GM23338 (cell line): ENCODE measurements around the gene LCP2. TPM values are rescaled to one million over a fixed set of nuclear protein-coding genes. Genes with fewer than 3 reads are reported as not detected.

ENCODE experiments used
- ATAC-seq: fragments of 200-7000 bp; cut with Tn5 transposase; 3 replicates; pipeline ENCODE4 v1.9.1; 2020
- DNase-seq: peaks from one replicate; pipeline ENCODE4 v3.0.0-alpha.2; 2015; ENCODE audit warnings: low spot score
- H2AFZ ChIP-seq: fragments of 200-600 bp; sonication (generic); 2 replicates; pipeline ENCODE4 v1.8.0; 2016; ENCODE audit warnings: antibody characterized with exemption, mild to moderate bottlenecking, moderate library complexity
- H3F3A ChIP-seq: fragments of 200-600 bp; sonication (generic); replicated peaks from 2 replicates; pipeline ENCODE4 v1.8.0; 2017; ENCODE audit warnings: antibody characterized with exemption, mixed run types, low read depth
- H3K27ac ChIP-seq: fragments of 200-600 bp; sonication (generic); 2 replicates; pipeline ENCODE4 v1.6.1; 2016; ENCODE audit warnings: low read depth
- H3K27me3 ChIP-seq: fragments of 200-600 bp; sonication (generic); 2 replicates; pipeline ENCODE4 v1.8.0; 2016; ENCODE audit warnings: mild to moderate bottlenecking, mixed run types, moderate library complexity; ENCODE audit not compliant: insufficient read depth
- H3K36me3 ChIP-seq: fragments of 200-600 bp; sonication (generic); 2 replicates; pipeline ENCODE4 v1.8.0; 2016; ENCODE audit warnings: mild to moderate bottlenecking; ENCODE audit not compliant: insufficient read depth
- H3K4me1 ChIP-seq: fragments of 200-600 bp; sonication (generic); 2 replicates; pipeline ENCODE4 v1.8.0; 2016; ENCODE audit warnings: mild to moderate bottlenecking, moderate library complexity; ENCODE audit not compliant: insufficient read depth
- H3K4me2 ChIP-seq: fragments of 200-600 bp; sonication (generic); 2 replicates; pipeline ENCODE4 v1.7.1; 2017; ENCODE audit warnings: mixed run types
- H3K4me3 ChIP-seq: fragments of 200-600 bp; sonication (generic); 2 replicates; pipeline ENCODE4 v1.6.1; 2016; ENCODE audit warnings: mixed run types
- H3K79me2 ChIP-seq: fragments of 200-600 bp; sonication (generic); replicated peaks from 2 replicates; pipeline ENCODE4 v1.8.0; 2017; ENCODE audit warnings: mild to moderate bottlenecking; ENCODE audit not compliant: insufficient read depth
- H3K9me2 ChIP-seq: fragments of 200-600 bp; sonication (generic); 2 replicates; pipeline ENCODE4 v1.8.0; 2017; ENCODE audit not compliant: insufficient read depth
- H4K20me1 ChIP-seq: fragments of 200-600 bp; sonication (generic); replicated peaks from 2 replicates; pipeline ENCODE4 v1.8.0; 2017; ENCODE audit warnings: mild to moderate bottlenecking; ENCODE audit not compliant: insufficient read depth
- H3K27ac Mint-ChIP-seq: 2 replicates; pipeline ENCODE4 v1.8.0; 2020; ENCODE audit warnings: inconsistent platforms, mild to moderate bottlenecking, moderate library complexity, mixed read lengths
- H3K27me3 Mint-ChIP-seq: 3 replicates; pipeline ENCODE4 v1.8.0; 2022; ENCODE audit warnings: low read depth, mild to moderate bottlenecking, moderate library complexity, mixed read lengths, inconsistent platforms; ENCODE audit not compliant: insufficient read depth, poor library complexity
- H3K36me3 Mint-ChIP-seq: 3 replicates; pipeline ENCODE4 v1.8.0; 2021; ENCODE audit warnings: low read depth, mild to moderate bottlenecking, inconsistent platforms, moderate library complexity, mixed read lengths
- H3K4me1 Mint-ChIP-seq: 3 replicates; pipeline ENCODE4 v1.8.0; 2020; ENCODE audit warnings: mild to moderate bottlenecking, inconsistent platforms, mixed read lengths
- H3K4me3 Mint-ChIP-seq: 3 replicates; pipeline ENCODE4 v1.8.0; 2021; ENCODE audit warnings: moderate library complexity, mild to moderate bottlenecking, inconsistent platforms, mixed read lengths
- H3K9me3 Mint-ChIP-seq: 3 replicates; pipeline ENCODE4 v1.8.0; 2020; ENCODE audit warnings: moderate library complexity, mild to moderate bottlenecking, inconsistent platforms, mixed read lengths
- CREB1 ChIP-seq: fragments of 250-450 bp; sonication (Bioruptor Pico); IDR thresholded peaks from 2 replicates; pipeline ENCODE4 v1.5.0; 2020; ENCODE audit warnings: low read depth, mild to moderate bottlenecking, moderate library complexity
- EZH2 ChIP-seq: fragments of 200-600 bp; sonication (generic); IDR thresholded peaks from one replicate; pipeline ENCODE4 v1.8.0; 2017; ENCODE audit warnings: antibody characterized with exemption, mild to moderate bottlenecking, low read depth; ENCODE audit not compliant: unreplicated experiment
- EZH2phosphoT487 ChIP-seq: fragments of 200-600 bp; sonication (generic); IDR thresholded peaks from one replicate; pipeline ENCODE4 v1.8.1; 2018; ENCODE audit warnings: antibody characterized with exemption; ENCODE audit not compliant: unreplicated experiment
- JUNB ChIP-seq: IDR thresholded peaks from one replicate; pipeline ENCODE4 v1.6.1; 2016; ENCODE audit warnings: antibody characterized with exemption; ENCODE audit not compliant: unreplicated experiment
- NANOG ChIP-seq: IDR thresholded peaks from 2 replicates; pipeline ENCODE4 v1.6.1; 2016; ENCODE audit warnings: antibody characterized with exemption, borderline replicate concordance
- STAT1 ChIP-seq: IDR thresholded peaks from one replicate; pipeline ENCODE4 v1.6.1; 2016; ENCODE audit warnings: antibody characterized with exemption; ENCODE audit not compliant: unreplicated experiment
- ZNF331 ChIP-seq: fragments of 250-450 bp; sonication (Bioruptor Pico); IDR thresholded peaks from 2 replicates; pipeline ENCODE4 v1.5.0; 2020; ENCODE audit warnings: low read depth, mild to moderate bottlenecking, moderate library complexity
- polyA plus RNA-seq: library from polyadenylated mRNA; unstranded; fragments of >200 nt; fragmentation: Nextera tagmentation; extraction: Ambion mirVana; gene quantifications from 2 replicates; pipeline ENCODE4 v1.2.1, GENCODE V29; 2016
- total RNA-seq: library from RNA; depleted of rRNA; stranded (reverse); fragments of >200 nt; shearing (Covaris generic); gene quantifications from 2 replicates; pipeline ENCODE4 v1.2.3, GENCODE V29; 2014
- TF ChIP-seq, protein P1 (sequence below), 2 experiments: fragments of 200-600 bp in 1 of 2; sonication (generic) in 1 of 2; conservative IDR thresholded peaks; 2 replicates each; pipeline versions ENCODE4 v1.5.1 to v1.6.1; 2016 to 2017; ENCODE audit warnings: antibody characterized with exemption in 2 of 2, low read depth in 2 of 2, mild to moderate bottlenecking in 2 of 2, moderate library complexity in 1 of 2
- TF ChIP-seq, protein P2 (sequence below): IDR thresholded peaks from 2 replicates; pipeline ENCODE4 v1.6.1; 2016; ENCODE audit warnings: antibody characterized with exemption
- TF ChIP-seq, protein P3 (sequence below): IDR thresholded peaks from one replicate; pipeline ENCODE4 v1.6.1; 2018; ENCODE audit warnings: antibody characterized with exemption; ENCODE audit not compliant: unreplicated experiment

The LCP2 gene
- total and polyA plus RNA-seq, 2 experiments from 2014 or later: 0.26 to 0.38 TPM

DNA sequence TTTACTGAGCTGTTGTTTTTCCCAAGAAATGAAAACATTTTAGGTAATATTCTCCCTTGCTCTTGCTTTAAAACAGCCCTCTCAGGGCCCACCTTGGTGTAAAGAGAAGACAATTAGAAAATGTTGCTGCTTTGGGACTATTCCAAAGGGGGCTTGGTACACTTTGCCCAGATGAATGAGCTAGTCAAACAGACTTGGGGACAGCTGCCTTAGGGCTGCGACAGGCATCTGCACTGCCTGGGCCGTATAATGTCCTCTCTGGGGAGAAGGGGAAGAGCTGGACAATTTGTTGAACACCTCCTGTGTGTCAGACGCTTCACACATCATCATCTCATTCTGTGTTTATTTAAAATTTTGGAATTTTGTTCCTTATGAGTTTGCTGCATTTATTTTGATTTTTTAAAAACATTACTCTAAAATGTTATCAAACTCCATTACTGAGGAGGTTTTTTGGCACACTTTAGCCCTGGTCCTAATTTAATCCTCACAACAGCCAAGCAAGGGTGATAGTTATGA is 36.0 kb downstream of the LCP2 start:
- Histone ChIP-seq H4K20me1 (no peaks in the 10 kb centered on the region), H3F3A (no peaks in the 10 kb centered on the region), H3K4me1 (peaks cover 36% of the 10 kb centered on the region), H3K4me2 (no peak overlapping the region), H3K4me3 (no peak overlapping the region), H3K9me2 (peaks cover 8% of the 10 kb centered on the region; the same call in 1 of the 2 replicates), H3K27ac (no peak overlapping the region), H3K79me2 (no peaks in the 10 kb centered on the region), H3K36me3 (no peaks in the 10 kb centered on the region), H3K27me3 (no peaks in the 10 kb centered on the region), H2AFZ (no peak overlapping the region)
- Mint-ChIP-seq H3K27ac (no peak overlapping the region), H3K4me3 (no peak overlapping the region), H3K9me3 (no peaks in the 10 kb centered on the region), H3K4me1 (peaks cover 39% of the 10 kb centered on the region), H3K36me3 (no peaks in the 10 kb centered on the region), H3K27me3 (peaks cover 8% of the 10 kb centered on the region)
- TF ChIP-seq, protein P1, sequence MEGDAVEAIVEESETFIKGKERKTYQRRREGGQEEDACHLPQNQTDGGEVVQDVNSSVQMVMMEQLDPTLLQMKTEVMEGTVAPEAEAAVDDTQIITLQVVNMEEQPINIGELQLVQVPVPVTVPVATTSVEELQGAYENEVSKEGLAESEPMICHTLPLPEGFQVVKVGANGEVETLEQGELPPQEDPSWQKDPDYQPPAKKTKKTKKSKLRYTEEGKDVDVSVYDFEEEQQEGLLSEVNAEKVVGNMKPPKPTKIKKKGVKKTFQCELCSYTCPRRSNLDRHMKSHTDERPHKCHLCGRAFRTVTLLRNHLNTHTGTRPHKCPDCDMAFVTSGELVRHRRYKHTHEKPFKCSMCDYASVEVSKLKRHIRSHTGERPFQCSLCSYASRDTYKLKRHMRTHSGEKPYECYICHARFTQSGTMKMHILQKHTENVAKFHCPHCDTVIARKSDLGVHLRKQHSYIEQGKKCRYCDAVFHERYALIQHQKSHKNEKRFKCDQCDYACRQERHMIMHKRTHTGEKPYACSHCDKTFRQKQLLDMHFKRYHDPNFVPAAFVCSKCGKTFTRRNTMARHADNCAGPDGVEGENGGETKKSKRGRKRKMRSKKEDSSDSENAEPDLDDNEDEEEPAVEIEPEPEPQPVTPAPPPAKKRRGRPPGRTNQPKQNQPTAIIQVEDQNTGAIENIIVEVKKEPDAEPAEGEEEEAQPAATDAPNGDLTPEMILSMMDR (conservative IDR thresholded peaks at IDR 0.05; ENCODE audit: low read depth in 2 of 2): no peak
- TF ChIP-seq EZH2phosphoT487 (no peak), STAT1 (no peak), CREB1 (CRISPR knock-in tag) (no peak), ZNF331 (CRISPR knock-in tag) (no peak), JUNB (no peak), EZH2 (no peak), NANOG (no peak)
- TF ChIP-seq, protein P2, sequence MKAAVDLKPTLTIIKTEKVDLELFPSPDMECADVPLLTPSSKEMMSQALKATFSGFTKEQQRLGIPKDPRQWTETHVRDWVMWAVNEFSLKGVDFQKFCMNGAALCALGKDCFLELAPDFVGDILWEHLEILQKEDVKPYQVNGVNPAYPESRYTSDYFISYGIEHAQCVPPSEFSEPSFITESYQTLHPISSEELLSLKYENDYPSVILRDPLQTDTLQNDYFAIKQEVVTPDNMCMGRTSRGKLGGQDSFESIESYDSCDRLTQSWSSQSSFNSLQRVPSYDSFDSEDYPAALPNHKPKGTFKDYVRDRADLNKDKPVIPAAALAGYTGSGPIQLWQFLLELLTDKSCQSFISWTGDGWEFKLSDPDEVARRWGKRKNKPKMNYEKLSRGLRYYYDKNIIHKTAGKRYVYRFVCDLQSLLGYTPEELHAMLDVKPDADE: no peak
- TF ChIP-seq, protein P3, sequence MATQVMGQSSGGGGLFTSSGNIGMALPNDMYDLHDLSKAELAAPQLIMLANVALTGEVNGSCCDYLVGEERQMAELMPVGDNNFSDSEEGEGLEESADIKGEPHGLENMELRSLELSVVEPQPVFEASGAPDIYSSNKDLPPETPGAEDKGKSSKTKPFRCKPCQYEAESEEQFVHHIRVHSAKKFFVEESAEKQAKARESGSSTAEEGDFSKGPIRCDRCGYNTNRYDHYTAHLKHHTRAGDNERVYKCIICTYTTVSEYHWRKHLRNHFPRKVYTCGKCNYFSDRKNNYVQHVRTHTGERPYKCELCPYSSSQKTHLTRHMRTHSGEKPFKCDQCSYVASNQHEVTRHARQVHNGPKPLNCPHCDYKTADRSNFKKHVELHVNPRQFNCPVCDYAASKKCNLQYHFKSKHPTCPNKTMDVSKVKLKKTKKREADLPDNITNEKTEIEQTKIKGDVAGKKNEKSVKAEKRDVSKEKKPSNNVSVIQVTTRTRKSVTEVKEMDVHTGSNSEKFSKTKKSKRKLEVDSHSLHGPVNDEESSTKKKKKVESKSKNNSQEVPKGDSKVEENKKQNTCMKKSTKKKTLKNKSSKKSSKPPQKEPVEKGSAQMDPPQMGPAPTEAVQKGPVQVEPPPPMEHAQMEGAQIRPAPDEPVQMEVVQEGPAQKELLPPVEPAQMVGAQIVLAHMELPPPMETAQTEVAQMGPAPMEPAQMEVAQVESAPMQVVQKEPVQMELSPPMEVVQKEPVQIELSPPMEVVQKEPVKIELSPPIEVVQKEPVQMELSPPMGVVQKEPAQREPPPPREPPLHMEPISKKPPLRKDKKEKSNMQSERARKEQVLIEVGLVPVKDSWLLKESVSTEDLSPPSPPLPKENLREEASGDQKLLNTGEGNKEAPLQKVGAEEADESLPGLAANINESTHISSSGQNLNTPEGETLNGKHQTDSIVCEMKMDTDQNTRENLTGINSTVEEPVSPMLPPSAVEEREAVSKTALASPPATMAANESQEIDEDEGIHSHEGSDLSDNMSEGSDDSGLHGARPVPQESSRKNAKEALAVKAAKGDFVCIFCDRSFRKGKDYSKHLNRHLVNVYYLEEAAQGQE: no peak
- DNase-seq (no peak), ATAC-seq (no peak)
